ENCODE results near the gene AKT1S1. TPM values are rescaled to one million over a fixed set of nuclear protein-coding genes. Genes with fewer than 3 reads are reported as not detected.

Gene AKT1S1
- total RNA-seq, 1 experiment from 2014 or later = 70.6 TPM

DNA sequence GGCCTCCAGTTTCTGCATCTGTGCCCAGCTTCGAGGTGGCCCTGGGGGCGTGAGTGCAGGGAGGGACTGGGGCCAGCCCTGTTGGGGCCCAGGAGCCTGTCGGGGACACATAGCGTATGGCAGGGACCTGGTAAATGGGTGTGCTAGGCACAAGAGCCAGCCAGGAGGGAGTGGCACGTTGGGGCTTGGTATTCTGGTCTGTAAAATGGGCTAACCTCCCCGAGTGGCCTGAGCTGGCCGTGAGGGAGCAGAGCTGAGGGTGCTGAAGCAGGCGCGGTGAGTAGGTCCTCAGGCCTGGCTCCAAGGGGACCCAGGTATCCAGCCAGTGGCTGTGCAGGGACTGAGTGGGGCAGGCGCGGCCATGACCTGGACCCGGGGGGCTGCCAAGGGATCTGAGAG is 21.9 kb downstream of the AKT1S1 start:
- no peak overlapping the region for H3K4me2 ChIP-seq (ENCODE audit: low read length)
- TF ChIP-seq ZFX (IDR thresholded peaks at IDR 0.05) = no peak
- TF ChIP-seq POLR2A (IDR thresholded peaks at IDR 0.05; ENCODE audit: borderline replicate concordance, extremely low read depth, insufficient read depth, insufficient read length) = peak; percentile 40
- TF ChIP-seq ZNF274 (IDR thresholded peaks at IDR 0.05; ENCODE audit: low read depth, low read length) = no peak
- H3K79me2 ChIP-seq (ENCODE audit: insufficient read depth, low read length) = peaks cover 44% of the 10 kb centered on the region
- CTCF ChIA-PET = no interaction called here
- H3K36me3 ChIP-seq (ENCODE audit: control insufficient read depth in 1 of 2, insufficient read depth in 2 of 2, low read length in 2 of 2) = peaks cover 5 to 17% of the 10 kb centered on the region in 2 experiments; a peak in 3 of 4 replicates
- peak overlapping the region; percentile 48 for H3K27ac ChIP-seq (ENCODE audit: low read depth, low read length)
- no peak overlapping the region for H2AFZ ChIP-seq (ENCODE audit: low read depth, low read length, poor library complexity, severe bottlenecking)
- H3K27me3 ChIP-seq (ENCODE audit: insufficient read depth, low read length) = no peaks in the 10 kb centered on the region
- no peak overlapping the region for H3K9ac ChIP-seq (ENCODE audit: low read length)
- H3K4me3 ChIP-seq (replicated peaks in 1 of 2; ENCODE audit: low read depth in 1 of 2, low read length in 2 of 2) = no peak overlapping the region
- H4K20me1 ChIP-seq (ENCODE audit: insufficient read depth) = no peaks in the 10 kb centered on the region
- H3K9me2 ChIP-seq (ENCODE audit: insufficient read depth) = no peaks in the 10 kb centered on the region
- DNase-seq (ENCODE audit: low read depth, low spot score) (no peak), ATAC-seq (no peak)
- POLR2A ChIA-PET = interaction anchor here (1.7 kb wide), 1 partner anchor 10 kb away, joined by 6 read pairs; no protein-coding TSS in a partner anchor
- peaks cover 10 to 31% of the 10 kb centered on the region in 2 experiments for H3K4me1 ChIP-seq (ENCODE audit: control insufficient read depth in 1 of 2, insufficient read depth in 2 of 2, low read length in 2 of 2)
- no TSS peak for BruUV-seq (replicated peaks)
- H3K9me3 ChIP-seq (ENCODE audit: control insufficient read depth in 1 of 2, insufficient read depth in 1 of 2, low read depth in 1 of 2, low read length in 2 of 2) = no peaks in the 10 kb centered on the region
- RAD21 ChIA-PET (ENCODE audit: low non-redundant PET in 1 of 2, low total read pairs in 2 of 2, uncharacterized antibody in 2 of 2, unreplicated experiment in 2 of 2) = no interaction called here
- intact Hi-C loops (cut with micrococcal nuclease) = no loop called here

DNA sequence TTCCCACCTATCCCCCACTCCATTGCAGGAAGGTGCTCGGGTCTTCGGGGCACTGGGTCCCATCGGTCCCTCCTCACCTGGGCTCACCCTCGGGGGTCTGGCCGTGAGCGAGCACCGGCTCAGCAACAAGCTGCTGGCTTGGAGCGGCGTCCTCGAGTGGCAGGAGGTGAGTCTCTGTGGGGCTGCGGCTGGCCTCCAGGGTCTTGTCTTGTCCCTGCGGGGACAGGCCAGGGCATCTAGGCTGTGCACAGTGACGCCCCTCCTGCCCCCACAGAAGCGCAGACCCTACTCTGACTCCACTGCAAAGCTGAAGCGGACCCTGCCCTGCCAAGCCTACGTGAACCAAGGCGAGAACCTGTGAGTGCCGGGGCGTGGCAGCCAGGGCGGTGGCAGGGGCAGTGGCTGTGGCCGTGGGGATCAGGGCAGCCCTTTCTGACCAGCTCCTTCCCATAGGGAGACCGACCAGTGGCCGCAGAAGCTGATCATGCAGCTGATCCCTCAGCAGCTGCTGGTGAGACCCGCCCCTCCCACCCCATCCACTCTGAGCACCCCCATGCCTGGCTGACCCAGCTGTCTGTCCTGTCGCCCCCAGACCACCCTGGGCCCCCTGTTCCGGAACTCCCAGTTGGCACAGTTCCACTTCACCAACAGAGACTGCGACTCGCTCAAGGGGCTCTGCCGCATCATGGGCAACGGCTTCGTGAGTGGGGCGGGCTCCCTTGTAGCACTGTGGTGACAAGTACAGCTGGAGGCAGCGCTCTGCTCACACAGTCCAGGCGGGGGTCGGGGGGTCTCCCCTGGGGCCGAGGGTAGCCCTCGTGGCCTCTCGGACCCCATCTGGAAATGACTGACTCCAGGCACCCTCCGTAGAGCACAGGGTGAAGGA is 22.5 kb downstream of the AKT1S1 start:
- Histone ChIP-seq H3K4me2 (ENCODE audit: low read length) (no peak overlapping the region), H3K36me3 (ENCODE audit: control insufficient read depth in 1 of 2, insufficient read depth in 2 of 2, low read length in 2 of 2) (peaks cover 5 to 17% of the 10 kb centered on the region in 2 experiments; a peak in 3 of 4 replicates), H2AFZ (ENCODE audit: low read depth, low read length, poor library complexity, severe bottlenecking) (no peak overlapping the region), H3K4me1 (ENCODE audit: control insufficient read depth in 1 of 2, insufficient read depth in 2 of 2, low read length in 2 of 2) (peaks cover 15 to 34% of the 10 kb centered on the region in 2 experiments), H4K20me1 (ENCODE audit: insufficient read depth) (no peaks in the 10 kb centered on the region), H3K27me3 (ENCODE audit: insufficient read depth, low read length) (no peaks in the 10 kb centered on the region), H3K27ac (ENCODE audit: low read depth, low read length) (peak overlapping the region; percentile 48), H3K4me3 (replicated peaks in 1 of 2; ENCODE audit: low read depth in 1 of 2, low read length in 2 of 2) (no peak overlapping the region), H3K9ac (ENCODE audit: low read length) (no peak overlapping the region), H3K79me2 (ENCODE audit: insufficient read depth, low read length) (peaks cover 44% of the 10 kb centered on the region), H3K9me2 (ENCODE audit: insufficient read depth) (no peaks in the 10 kb centered on the region), H3K9me3 (ENCODE audit: control insufficient read depth in 1 of 2, insufficient read depth in 1 of 2, low read depth in 1 of 2, low read length in 2 of 2) (no peaks in the 10 kb centered on the region)
- RAD21 ChIA-PET (ENCODE audit: low non-redundant PET in 1 of 2, low total read pairs in 2 of 2, uncharacterized antibody in 2 of 2, unreplicated experiment in 2 of 2) = no interaction called here
- CTCF ChIA-PET = no interaction called here
- DNase-seq (ENCODE audit: low read depth, low spot score) (no peak), ATAC-seq (no peak)
- BruUV-seq (replicated peaks) = no TSS peak
- POLR2A ChIA-PET = interaction anchor here (1.7 kb wide), 1 partner anchor 11 kb away, joined by 6 read pairs; no protein-coding TSS in a partner anchor
- intact Hi-C loops (cut with micrococcal nuclease) = no loop called here
- no peak for TF ChIP-seq POLR2A (IDR thresholded peaks at IDR 0.05; ENCODE audit: borderline replicate concordance, extremely low read depth, insufficient read depth, insufficient read length)
- TF ChIP-seq POLR2AphosphoS5 (IDR thresholded peaks at IDR 0.05; ENCODE audit: low read depth, low read length) = no peak
- TF ChIP-seq ZNF274 (IDR thresholded peaks at IDR 0.05; ENCODE audit: low read depth, low read length) = no peak
- TF ChIP-seq, protein P1, sequence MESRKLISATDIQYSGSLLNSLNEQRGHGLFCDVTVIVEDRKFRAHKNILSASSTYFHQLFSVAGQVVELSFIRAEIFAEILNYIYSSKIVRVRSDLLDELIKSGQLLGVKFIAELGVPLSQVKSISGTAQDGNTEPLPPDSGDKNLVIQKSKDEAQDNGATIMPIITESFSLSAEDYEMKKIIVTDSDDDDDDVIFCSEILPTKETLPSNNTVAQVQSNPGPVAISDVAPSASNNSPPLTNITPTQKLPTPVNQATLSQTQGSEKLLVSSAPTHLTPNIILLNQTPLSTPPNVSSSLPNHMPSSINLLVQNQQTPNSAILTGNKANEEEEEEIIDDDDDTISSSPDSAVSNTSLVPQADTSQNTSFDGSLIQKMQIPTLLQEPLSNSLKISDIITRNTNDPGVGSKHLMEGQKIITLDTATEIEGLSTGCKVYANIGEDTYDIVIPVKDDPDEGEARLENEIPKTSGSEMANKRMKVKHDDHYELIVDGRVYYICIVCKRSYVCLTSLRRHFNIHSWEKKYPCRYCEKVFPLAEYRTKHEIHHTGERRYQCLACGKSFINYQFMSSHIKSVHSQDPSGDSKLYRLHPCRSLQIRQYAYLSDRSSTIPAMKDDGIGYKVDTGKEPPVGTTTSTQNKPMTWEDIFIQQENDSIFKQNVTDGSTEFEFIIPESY (IDR thresholded peaks at IDR 0.05; ENCODE audit: extremely low read depth, insufficient replicate concordance, low read length) = no peak
- TF ChIP-seq YY1 (IDR thresholded peaks at IDR 0.05; ENCODE audit: extremely low read depth, insufficient replicate concordance, low read depth, low read length) = no peak
- TF ChIP-seq, protein P2, sequence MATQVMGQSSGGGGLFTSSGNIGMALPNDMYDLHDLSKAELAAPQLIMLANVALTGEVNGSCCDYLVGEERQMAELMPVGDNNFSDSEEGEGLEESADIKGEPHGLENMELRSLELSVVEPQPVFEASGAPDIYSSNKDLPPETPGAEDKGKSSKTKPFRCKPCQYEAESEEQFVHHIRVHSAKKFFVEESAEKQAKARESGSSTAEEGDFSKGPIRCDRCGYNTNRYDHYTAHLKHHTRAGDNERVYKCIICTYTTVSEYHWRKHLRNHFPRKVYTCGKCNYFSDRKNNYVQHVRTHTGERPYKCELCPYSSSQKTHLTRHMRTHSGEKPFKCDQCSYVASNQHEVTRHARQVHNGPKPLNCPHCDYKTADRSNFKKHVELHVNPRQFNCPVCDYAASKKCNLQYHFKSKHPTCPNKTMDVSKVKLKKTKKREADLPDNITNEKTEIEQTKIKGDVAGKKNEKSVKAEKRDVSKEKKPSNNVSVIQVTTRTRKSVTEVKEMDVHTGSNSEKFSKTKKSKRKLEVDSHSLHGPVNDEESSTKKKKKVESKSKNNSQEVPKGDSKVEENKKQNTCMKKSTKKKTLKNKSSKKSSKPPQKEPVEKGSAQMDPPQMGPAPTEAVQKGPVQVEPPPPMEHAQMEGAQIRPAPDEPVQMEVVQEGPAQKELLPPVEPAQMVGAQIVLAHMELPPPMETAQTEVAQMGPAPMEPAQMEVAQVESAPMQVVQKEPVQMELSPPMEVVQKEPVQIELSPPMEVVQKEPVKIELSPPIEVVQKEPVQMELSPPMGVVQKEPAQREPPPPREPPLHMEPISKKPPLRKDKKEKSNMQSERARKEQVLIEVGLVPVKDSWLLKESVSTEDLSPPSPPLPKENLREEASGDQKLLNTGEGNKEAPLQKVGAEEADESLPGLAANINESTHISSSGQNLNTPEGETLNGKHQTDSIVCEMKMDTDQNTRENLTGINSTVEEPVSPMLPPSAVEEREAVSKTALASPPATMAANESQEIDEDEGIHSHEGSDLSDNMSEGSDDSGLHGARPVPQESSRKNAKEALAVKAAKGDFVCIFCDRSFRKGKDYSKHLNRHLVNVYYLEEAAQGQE (IDR thresholded peaks at IDR 0.05; ENCODE audit: low read depth) = no peak
- TF ChIP-seq RAD21 (IDR thresholded peaks at IDR 0.05; ENCODE audit: low read depth) = no peak
